Activated effector memory CD4-positive, alpha-beta T cell treated with anti-CD3 and anti-CD28 coated beads, Interleukin-2, amount 50 U/mL, for 16 hours (primary cell): ENCODE measurements around the gene OSBPL8.

ENCODE experiments used
- DNase-seq: peaks from one replicate; pipeline ENCODE4 v3.0.0-alpha.2; 2020

OSBPL8 gene

GRCh38 chr12:76462668-76463224 lies 96.8 kb downstream of the OSBPL8 start:
- DNase-seq = no peak

DNA sequence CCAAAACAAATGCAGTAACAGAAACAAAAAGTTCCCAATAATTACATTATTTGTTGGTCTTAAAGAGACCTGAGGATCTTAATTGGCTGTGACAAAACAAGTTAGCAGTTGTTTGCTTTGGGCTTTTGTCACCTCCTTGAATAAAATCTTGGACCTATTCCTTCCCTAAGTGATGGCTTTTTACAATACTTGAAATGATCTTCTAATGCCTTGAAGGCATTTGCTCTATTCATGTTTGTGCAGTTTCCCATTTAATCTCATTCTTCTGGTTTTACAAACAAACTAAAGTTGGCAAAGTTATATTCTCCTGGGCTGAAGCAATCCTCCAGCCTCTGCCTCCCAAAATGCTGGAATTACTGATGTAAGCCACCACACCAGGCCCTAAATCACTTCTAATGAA lies 98.8 kb downstream of the OSBPL8 start:
- no peak for DNase-seq

GRCh38 chr12:76457818-76458217 lies 101.8 kb downstream of the OSBPL8 start:
- DNase-seq = no peak

DNA sequence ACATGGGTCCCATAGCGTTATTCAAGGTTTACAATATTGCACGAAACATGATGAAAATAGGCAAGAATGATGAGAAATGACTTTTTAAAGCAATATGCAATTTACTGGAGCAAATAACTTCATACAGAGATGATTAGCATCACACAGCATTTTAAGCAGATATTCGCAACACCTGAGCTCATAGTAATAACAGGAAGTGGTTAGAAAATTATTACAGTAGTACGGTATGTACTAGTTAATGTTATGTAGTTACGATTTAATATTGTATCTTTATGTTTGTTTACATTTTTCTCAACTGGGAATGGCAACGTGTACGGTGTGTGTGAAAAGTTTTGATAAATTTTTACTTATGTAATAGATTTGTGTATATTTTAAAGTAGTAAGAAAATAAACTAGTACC lies 102.6 kb downstream of the OSBPL8 start:
- no peak for DNase-seq

DNA sequence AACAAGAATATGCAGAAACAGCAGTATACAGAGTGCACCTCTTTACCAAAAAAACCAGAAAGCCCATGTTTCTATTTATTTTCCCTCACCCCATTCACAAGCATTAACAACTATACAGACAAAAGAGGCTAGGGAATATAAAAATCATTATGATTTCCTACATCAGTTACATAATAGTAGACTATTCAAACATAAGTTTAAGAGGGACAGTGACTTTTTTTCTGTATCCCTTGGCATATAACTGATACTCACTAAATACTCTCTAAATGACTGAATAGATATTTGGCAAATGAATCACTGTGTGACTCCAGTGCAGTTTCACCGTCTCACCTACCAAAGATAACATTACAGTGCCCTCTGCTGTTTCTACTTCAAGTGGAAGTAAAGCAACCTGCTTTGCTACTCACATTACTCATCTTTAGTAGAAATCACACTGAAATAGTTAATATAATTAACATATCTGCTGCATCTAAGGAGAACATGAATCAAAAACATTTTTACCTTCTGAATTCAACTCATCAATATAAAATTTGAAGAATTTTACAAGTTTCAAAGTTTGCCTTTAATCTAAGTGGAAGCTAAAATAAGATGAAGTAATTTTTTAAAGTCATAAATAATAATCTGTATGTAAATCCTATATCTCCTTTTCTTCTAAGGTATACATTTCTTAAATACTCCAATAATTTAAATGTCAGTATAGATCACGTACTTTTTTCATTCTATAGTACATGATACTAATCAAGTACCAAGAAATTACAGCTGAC lies 103.8 kb downstream of the OSBPL8 start:
- peak; percentile 67 for DNase-seq

DNA sequence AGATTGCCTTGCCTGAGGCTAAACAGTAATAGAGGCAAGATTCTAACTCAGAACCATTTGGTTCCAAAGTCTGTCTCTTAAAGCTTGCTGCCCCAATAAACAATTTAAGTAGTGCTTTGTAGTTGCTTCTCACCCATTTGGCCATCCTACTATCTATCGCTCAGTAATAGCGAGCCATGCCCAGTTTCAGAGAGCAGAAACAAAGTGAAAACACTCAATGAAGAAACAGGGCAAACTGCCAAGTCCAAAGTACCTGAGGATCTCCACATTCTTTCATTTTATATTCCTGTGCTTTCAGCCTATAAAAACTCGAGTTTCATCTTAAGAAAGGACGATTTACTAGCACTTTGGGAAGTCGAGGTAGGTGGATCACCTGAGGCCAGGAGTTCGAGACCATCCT lies 108.0 kb downstream of the OSBPL8 start:
- DNase-seq = no peak

- no peak for DNase-seq
Measured at GRCh38 chr12:76450690-76451089, 108.9 kb downstream of the OSBPL8 start.

GRCh38 chr12:76449993-76450392 lies 109.6 kb downstream of the OSBPL8 start:
- no peak for DNase-seq

DNA sequence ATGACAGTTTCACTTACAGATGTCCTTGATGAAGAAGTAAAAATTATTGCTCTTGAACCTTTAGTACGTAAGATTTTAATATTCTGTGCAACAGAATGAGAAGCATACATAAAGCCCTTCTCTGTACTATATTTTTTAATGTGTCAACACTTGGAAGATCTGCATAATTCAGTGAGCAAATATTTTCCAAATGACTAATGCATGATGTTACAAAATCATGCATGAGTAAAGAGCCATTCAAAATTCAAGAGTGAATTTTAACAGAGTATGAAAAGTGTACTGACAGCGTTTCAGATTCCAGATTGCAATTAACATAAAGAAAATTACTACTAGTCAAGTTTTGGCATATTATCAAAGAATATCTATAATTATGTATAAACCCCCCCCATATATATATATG lies 110.0 kb downstream of the OSBPL8 start:
- no peak for DNase-seq

DNA sequence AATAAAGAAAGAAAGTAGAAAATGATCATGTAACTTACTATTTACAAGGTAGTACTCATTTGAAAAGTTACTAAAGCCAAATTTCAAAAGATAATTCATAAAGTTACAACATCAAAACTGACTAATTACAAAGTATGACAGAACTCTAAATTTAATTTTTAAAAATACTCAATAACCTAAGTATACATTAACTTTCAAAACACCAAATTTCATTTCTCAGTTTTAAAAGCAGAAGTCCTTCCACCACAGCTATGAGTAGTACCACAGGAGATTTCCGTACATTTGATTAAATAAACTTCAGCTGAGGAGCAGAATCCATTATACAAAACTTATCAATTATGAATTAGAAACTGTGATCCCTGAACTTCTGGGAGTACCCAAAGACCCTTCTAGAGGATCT lies 110.6 kb downstream of the OSBPL8 start:
- no peak for DNase-seq

DNA sequence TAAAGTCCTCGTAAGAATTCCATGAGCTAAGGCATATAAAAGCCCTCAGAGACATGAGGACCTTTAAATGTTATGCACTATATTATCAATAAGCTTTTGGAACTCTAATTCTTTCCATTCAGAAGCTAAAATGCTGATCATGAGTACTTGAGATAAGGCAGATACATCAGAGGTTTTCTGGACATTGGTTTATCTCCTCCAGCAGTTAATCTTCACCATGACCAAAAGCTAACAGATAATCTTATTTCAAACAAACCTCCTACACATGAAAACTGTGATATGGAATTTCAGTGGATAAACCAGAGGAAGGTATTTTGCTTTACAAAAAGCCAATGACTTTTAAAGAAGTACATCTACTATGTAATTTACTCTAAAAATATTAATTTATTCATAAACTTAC lies 113.5 kb downstream of the OSBPL8 start:
- DNase-seq = no peak

GRCh38 chr12:76445462-76445861 lies 114.1 kb downstream of the OSBPL8 start:
- no peak for DNase-seq

DNA sequence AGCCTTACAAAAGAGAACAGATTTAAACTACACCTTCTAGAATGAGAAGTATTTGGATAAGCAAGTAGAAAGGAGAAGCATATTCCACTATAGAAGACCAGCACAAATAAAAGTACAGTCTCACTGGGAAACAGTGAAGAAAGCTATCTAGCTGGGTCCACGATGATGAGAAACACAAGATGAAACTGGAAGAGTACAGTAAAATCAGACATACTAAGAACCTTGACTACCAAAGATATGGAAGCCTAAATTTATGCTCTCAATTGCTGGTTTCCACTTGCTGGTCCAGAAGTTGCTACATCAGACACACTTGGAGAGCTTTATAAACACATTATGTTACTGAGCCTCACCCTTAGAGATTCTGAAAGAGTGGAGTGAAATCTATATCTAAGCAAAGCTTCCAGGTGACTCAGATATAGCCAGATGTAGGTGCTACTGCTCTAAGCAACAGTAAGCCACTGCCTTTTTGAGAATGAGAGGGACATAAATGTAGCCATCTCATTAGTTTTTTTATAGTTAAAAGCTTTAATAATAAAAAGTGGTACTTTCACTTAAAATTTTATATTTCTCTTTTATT lies 115.1 kb downstream of the OSBPL8 start:
- DNase-seq = no peak

DNA sequence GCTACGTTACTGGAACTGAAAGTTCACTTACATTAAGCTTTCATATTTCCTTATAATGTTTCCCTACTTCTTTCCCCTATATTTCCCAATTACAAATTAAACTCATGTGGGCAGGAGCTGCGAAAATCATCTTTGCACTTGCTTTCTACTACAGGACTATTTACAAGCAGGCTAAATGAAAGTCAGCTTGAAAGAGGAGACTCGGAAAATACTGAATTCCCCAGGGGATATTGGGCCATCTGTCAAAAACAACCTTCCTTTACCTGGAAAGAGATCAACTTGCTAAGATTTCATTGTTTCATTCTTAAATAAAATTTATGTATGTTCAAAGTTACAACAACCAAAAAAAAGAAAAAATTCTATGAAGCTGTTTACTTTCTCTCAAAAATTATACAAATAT lies 118.6 kb downstream of the OSBPL8 start:
- no peak for DNase-seq

DNA sequence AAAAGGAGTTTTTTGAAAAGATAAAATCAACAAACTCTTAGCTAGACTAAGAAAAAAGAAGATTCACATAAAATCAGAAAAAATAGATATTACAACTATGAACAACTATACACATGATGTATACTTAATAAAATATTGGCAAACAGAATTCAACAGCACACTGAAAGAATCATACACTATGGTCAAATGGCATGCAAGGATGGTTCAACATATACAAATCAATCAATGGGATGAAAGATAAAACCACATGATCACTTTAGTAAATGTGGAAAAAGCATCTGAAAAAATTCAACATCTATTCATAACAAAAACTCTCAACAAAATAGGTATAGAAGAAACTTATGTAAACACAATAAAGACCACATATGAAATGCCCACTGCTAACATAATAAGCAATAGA lies 126.8 kb downstream of the OSBPL8 start:
- no peak for DNase-seq

GRCh38 chr12:76428117-76428516 lies 131.5 kb downstream of the OSBPL8 start:
- DNase-seq = no peak

- DNase-seq = no peak
Measured at GRCh38 chr12:76426160-76426559, 133.4 kb downstream of the OSBPL8 start.

GRCh38 chr12:76424941-76425340 lies 134.6 kb downstream of the OSBPL8 start:
- no peak for DNase-seq

- DNase-seq = no peak
Measured at GRCh38 chr12:76422543-76423438, 136.8 kb downstream of the OSBPL8 start.

GRCh38 chr12:76422154-76422542 lies 137.4 kb downstream of the OSBPL8 start:
- DNase-seq = no peak

DNA sequence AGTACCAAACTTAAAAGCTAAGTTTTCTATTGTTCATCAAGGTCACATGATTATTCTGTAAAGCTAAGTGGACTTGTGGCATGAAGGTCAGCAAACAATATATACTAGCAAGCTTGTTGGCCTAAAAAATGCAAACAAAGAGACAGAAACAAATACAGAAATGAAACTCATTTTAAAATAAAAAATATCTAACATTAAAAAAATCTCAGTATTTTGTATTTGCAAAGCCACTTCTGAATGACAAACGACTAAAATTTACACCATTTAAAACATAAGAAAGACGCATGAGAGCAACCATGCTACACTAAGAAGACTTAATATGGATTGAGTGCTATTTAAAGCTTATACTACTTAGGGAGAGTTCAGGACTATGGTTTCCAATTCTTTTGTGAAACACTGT lies 138.5 kb downstream of the OSBPL8 start:
- DNase-seq = no peak

GRCh38 chr12:76420222-76420621 lies 139.3 kb downstream of the OSBPL8 start:
- no peak for DNase-seq

DNA sequence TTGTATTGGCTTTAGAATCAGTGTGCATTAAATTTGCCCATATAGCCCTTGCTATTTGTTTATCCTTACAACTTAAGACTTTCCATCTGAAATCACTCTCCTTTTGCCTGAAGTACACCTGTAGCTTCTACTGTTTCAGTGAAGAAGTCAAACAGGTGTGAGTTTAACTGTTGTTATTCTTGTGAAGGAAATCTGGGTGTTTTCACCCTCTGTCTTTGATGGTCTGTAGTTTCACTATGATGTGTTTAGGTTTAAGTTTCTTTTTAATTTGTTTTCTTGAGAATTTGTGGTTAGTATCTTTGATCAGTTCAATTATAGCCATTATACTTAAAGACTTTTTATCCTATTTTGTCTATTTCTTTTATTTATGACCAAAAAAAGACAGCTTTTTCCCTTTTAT lies 142.5 kb downstream of the OSBPL8 start:
- DNase-seq = no peak

- DNase-seq = no peak
Measured at GRCh38 chr12:76413121-76413520, 146.4 kb downstream of the OSBPL8 start.
